ENCODE results near the gene TMEM106C.

- TF ChIP-seq ZNF274 (IDR thresholded peaks at IDR 0.05; ENCODE audit: borderline replicate concordance, low read depth, low read length) (no peak), POLR2A (conservative IDR thresholded peaks at IDR 0.05) (no peak), DPF2 (IDR thresholded peaks at IDR 0.05) (no peak), JUND (IDR thresholded peaks at IDR 0.05; ENCODE audit: borderline replicate concordance, low read depth, low read length) (no peak), JUND (tag; IDR thresholded peaks at IDR 0.05; ENCODE audit: borderline replicate concordance, low read depth, low read length) (no peak), ZFP36 (IDR thresholded peaks at IDR 0.05; ENCODE audit: low read depth, low read length, partially characterized antibody) (no peak), ETV6 (IDR thresholded peaks at IDR 0.05; ENCODE audit: borderline replicate concordance in 1 of 2, low read depth in 2 of 2, low read length in 1 of 2) (no peak), ETV6 (CRISPR knock-in tag; IDR thresholded peaks at IDR 0.05; ENCODE audit: borderline replicate concordance) (no peak), MEIS2 (IDR thresholded peaks at IDR 0.05; ENCODE audit: partially characterized antibody) (no peak), ZSCAN29 (IDR thresholded peaks at IDR 0.05) (no peak)
- TF ChIP-seq, protein P1, sequence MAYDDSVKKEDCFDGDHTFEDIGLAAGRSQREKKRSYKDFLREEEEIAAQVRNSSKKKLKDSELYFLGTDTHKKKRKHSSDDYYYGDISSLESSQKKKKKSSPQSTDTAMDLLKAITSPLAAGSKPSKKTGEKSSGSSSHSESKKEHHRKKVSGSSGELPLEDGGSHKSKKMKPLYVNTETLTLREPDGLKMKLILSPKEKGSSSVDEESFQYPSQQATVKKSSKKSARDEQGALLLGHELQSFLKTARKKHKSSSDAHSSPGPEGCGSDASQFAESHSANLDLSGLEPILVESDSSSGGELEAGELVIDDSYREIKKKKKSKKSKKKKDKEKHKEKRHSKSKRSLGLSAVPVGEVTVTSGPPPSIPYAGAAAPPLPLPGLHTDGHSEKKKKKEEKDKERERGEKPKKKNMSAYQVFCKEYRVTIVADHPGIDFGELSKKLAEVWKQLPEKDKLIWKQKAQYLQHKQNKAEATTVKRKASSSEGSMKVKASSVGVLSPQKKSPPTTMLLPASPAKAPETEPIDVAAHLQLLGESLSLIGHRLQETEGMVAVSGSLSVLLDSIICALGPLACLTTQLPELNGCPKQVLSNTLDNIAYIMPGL (CRISPR knock-in tag; IDR thresholded peaks at IDR 0.05), result no peak
Observed at GRCh38 chr12:47967461-47968321, 4.3 kb downstream of the TMEM106C start.
